ENCODE results near the gene DCAF7. TPM values are rescaled to one million over a fixed set of nuclear protein-coding genes. Genes with fewer than 3 reads are reported as not detected.
A peak's percentile ranks its signal among the peaks of the same experiment; 100 is the strongest.

DCAF7 gene
- total RNA-seq, 1 experiment from 2014 or later = 91.5 TPM

- ChIA-PET CTCF (interaction anchor here (0.7 to 2.9 kb wide), 26 partner anchors 8 to 226 kb away, joined by 3 to 67 read pairs (median 4); partner anchors contain the start of genes ACE, STRADA and TACO1), POLR2A (interaction anchor here (0.6 to 1.8 kb wide), 7 partner anchors 13 to 78 kb away, joined by 3 to 8 read pairs (median 5); partner anchors contain the start of gene LIMD2)
- ATAC-seq (peak; percentile 6), DNase-seq (ENCODE audit: low spot score) (peak; percentile 62)
- Mint-ChIP-seq H3K36me3 (no peaks in the 10 kb centered on the region), H3K4me1 (peaks cover 29% of the 10 kb centered on the region), H3K27me3 (ENCODE audit: low read depth) (no peaks in the 10 kb centered on the region; the same call in 1 of the 2 replicates), H3K27ac (peak overlapping the region; percentile 89), H3K9me3 (no peaks in the 10 kb centered on the region), H3K4me3 (peak overlapping the region; percentile 98)
- TF ChIP-seq ZNF512 (CRISPR knock-in tag; IDR thresholded peaks at IDR 0.05; ENCODE audit: borderline replicate concordance) = no peak
- peak; percentile 29; the same call in 1 of the 2 replicates for TF ChIP-seq TP53 (CRISPR knock-in tag; IDR thresholded peaks at IDR 0.05)
- TF ChIP-seq ZNF121 (CRISPR knock-in tag; IDR thresholded peaks at IDR 0.05) = no peak
- TF ChIP-seq JUN (CRISPR knock-in tag; IDR thresholded peaks at IDR 0.05) = no peak
- no peak for TF ChIP-seq MYBL2 (CRISPR knock-in tag; IDR thresholded peaks at IDR 0.05)
- no peak for TF ChIP-seq ARID4B (CRISPR knock-in tag; IDR thresholded peaks at IDR 0.05; ENCODE audit: borderline replicate concordance)
- TF ChIP-seq FOXK1 (CRISPR knock-in tag; IDR thresholded peaks at IDR 0.05) = 0 out of 2 replicates have a peak, but pooled peaks have one; percentile 15
- TF ChIP-seq FOXP4 (CRISPR knock-in tag; IDR thresholded peaks at IDR 0.05) = 0 out of 2 replicates have a peak, but pooled peaks have one; percentile 10
- TF ChIP-seq EMX1 (CRISPR knock-in tag; IDR thresholded peaks at IDR 0.05) = no peak
- no peak for TF ChIP-seq SMAD3 (CRISPR knock-in tag; IDR thresholded peaks at IDR 0.05; ENCODE audit: borderline replicate concordance)
- TF ChIP-seq USF2 (CRISPR knock-in tag; IDR thresholded peaks at IDR 0.05) = no peak
Measured at GRCh38 chr17:63622574-63623390, 72.5 kb downstream of the DCAF7 start.

GRCh38 chr17:63623786-63624530 is 73.7 kb downstream of the DCAF7 start:
- H3K4me3 Mint-ChIP-seq = peak overlapping the region; percentile 98
- POLR2A ChIA-PET = interaction anchor here (0.7 to 0.8 kb wide), 3 partner anchors 12 to 55 kb away, joined by 3 to 4 read pairs (median 4); no protein-coding TSS in a partner anchor
- 0 out of 2 replicates have a peak overlapping the region, but pooled peaks have one; percentile 23 for H3K27ac Mint-ChIP-seq
- H3K36me3 Mint-ChIP-seq = no peaks in the 10 kb centered on the region
- no peaks in the 10 kb centered on the region for H3K9me3 Mint-ChIP-seq
- no peak for ATAC-seq
- no peak for DNase-seq (ENCODE audit: low spot score)
- CTCF ChIA-PET = interaction anchor here (0.7 to 2.9 kb wide), 5 partner anchors 12 to 198 kb away, joined by 3 to 67 read pairs (median 3); no protein-coding TSS in a partner anchor
- no peaks in the 10 kb centered on the region; the same call in 1 of the 2 replicates for H3K27me3 Mint-ChIP-seq (ENCODE audit: low read depth)
- peaks cover 29% of the 10 kb centered on the region for H3K4me1 Mint-ChIP-seq
- TF ChIP-seq GTF2I (CRISPR knock-in tag; conservative IDR thresholded peaks at IDR 0.05) (no peak), ZNF281 (CRISPR knock-in tag; IDR thresholded peaks at IDR 0.05) (no peak), NFATC4 (CRISPR knock-in tag; IDR thresholded peaks at IDR 0.05) (no peak), CTCF (IDR thresholded peaks at IDR 0.05) (no peak), EMX1 (CRISPR knock-in tag; IDR thresholded peaks at IDR 0.05) (no peak), GRHL2 (CRISPR knock-in tag; IDR thresholded peaks at IDR 0.05; ENCODE audit: insufficient replicate concordance, severe bottlenecking) (no peak), CREB1 (CRISPR knock-in tag; IDR thresholded peaks at IDR 0.05) (no peak), ZNF423 (CRISPR knock-in tag; IDR thresholded peaks at IDR 0.05) (no peak)

Data from WTC11 (cell line).